Effector memory CD4-positive, alpha-beta T cell (primary cell): Measurements from ENCODE around the gene SH2D4B.

Experiments used
- DNase-seq, 3 donors: peaks; one replicate each; pipeline ENCODE4 v3.0.0-alpha.2; 2020
- H3K27ac ChIP-seq: 2 replicates; pipeline ENCODE4 v1.7.0; 2013; ENCODE audit warnings: mild to moderate bottlenecking, low read length, moderate library complexity; ENCODE audit not compliant: insufficient read depth, poor library complexity, severe bottlenecking
- H3K27me3 ChIP-seq: replicated peaks from 2 replicates; pipeline ENCODE4 v1.7.0; 2013; ENCODE audit warnings: mild to moderate bottlenecking, low read length; ENCODE audit not compliant: insufficient read depth, control insufficient read depth, poor library complexity, severe bottlenecking
- H3K36me3 ChIP-seq: 2 replicates; pipeline ENCODE4 v1.7.0; 2013; ENCODE audit warnings: mild to moderate bottlenecking, low read length, moderate library complexity; ENCODE audit not compliant: control insufficient read depth, insufficient read depth
- H3K4me1 ChIP-seq: 2 replicates; pipeline ENCODE4 v1.7.0; 2013; ENCODE audit warnings: low read length, mild to moderate bottlenecking; ENCODE audit not compliant: control insufficient read depth, insufficient read depth, poor library complexity, severe bottlenecking
- H3K4me3 ChIP-seq: 2 replicates; pipeline ENCODE4 v1.7.0; 2013; ENCODE audit warnings: low read length, low read depth, mild to moderate bottlenecking; ENCODE audit not compliant: insufficient read depth, poor library complexity, severe bottlenecking
- H3K9me3 ChIP-seq: 2 replicates; pipeline ENCODE4 v1.7.0; 2013; ENCODE audit warnings: mild to moderate bottlenecking, low read length, moderate library complexity; ENCODE audit not compliant: control insufficient read depth

SH2D4B gene

GRCh38 chr10:80517416-80518142, 20.1 kb upstream of the SH2D4B start:
- no peaks in the 10 kb centered on the region for H3K4me1 ChIP-seq
- H3K4me3 ChIP-seq = no peak overlapping the region
- no peaks in the 10 kb centered on the region for H3K27me3 ChIP-seq
- no peaks in the 10 kb centered on the region for H3K9me3 ChIP-seq
- no peak for DNase-seq
- peaks cover 87% of the 10 kb centered on the region for H3K36me3 ChIP-seq
- no peak overlapping the region for H3K27ac ChIP-seq

DNA sequence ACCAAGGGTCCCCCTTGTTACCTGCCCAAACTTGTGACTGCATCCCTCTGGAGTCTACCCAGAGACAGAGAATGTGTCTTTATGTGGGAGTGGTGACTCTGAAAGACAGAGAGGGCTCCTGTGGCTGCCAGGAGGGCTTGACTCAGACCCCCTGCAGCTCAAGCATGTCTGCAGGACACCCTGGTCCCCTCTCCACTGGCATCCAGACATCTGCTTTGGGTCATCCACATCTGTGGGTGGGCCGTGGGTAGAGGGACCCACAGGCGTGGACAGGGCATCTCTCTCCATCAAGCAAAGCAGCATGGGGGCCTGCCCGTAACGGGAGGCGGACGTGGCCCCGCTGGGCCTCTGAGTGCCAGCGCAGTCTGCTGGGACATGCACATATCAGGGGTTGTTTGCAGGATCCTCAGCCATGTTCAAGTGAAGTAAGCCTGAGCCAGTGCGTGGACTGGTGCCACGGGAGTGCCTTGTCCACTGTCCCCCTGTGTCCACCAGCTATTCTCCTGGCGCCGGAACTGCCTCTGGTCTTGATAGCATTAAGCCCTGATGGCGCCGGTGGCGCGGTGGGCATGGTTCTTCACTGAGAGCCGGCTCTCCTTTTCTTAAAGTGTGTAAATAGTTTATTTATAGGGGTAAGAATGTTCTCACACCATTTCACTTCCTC, 19.4 kb upstream of the SH2D4B start:
- H3K4me3 ChIP-seq = no peak overlapping the region
- no peaks in the 10 kb centered on the region for H3K9me3 ChIP-seq
- H3K27ac ChIP-seq = no peak overlapping the region
- peaks cover 80% of the 10 kb centered on the region for H3K36me3 ChIP-seq
- H3K4me1 ChIP-seq = no peaks in the 10 kb centered on the region
- DNase-seq = no peak
- no peaks in the 10 kb centered on the region for H3K27me3 ChIP-seq

DNA sequence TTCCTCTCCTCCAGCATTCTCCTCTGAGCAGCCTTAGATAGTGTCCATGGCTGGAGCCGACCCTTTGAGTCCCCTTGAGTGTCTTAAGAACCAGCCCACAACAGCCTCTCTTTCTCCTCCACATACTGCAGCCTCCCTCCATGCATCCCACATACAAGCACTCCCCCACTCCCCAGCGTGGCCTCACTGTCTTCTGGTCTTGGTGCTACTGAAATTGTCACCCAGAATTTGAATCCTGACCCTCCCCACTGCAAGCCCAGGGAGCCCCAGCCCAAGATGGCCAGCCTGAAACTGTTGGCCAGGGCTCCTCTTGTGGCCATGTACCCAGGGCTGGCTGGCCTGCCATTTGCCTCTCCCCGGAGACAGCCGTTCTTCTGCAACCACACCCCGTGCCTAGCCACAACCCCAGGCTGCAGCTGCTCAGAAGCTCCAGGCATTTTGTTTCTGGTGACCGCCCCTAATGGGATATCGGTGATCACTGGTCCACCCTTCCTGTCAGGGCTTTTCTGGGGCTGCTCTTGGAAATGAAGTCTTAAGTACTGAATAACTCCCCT, 18.8 kb upstream of the SH2D4B start:
- Histone ChIP-seq H3K4me1 (no peaks in the 10 kb centered on the region), H3K27ac (no peak overlapping the region), H3K4me3 (no peak overlapping the region), H3K36me3 (peaks cover 74% of the 10 kb centered on the region), H3K9me3 (no peaks in the 10 kb centered on the region), H3K27me3 (no peaks in the 10 kb centered on the region)
- DNase-seq = no peak

DNA sequence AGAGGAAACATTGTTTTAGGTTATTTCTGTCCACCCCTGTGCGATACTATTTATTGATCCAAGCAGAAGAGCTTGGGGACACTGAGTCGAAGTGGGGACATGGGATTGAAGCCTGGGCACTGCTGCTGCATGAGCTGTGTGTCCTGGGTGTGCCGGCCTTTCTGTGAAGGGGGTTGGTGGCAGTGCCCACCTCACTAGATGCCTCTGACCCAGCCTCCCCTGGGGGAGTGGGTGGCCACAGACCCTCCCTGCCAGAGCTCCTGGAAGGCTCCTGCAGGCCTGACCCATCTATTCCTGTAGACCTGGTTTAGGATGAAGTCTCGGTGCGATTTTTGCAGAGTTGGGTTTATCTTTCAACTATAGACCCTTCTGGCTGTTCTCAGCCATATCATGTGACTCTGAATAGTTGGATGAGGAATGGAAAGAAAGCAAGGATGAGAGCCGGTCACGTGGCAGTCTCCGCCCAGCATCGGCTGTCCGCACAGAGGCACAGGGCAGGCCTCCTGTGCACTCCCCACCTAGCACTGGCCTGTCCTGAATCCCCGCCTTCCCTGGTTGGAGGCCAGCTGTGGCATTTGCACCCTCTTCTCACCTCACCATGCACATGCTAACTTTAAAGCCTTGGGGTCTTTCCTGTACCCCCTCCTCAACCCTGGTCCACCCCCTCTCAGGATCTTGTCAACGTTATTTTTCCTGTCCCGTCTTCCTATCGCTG, 17.6 kb upstream of the SH2D4B start:
- no peak overlapping the region for H3K27ac ChIP-seq
- no peak overlapping the region for H3K4me3 ChIP-seq
- H3K36me3 ChIP-seq = peaks cover 62% of the 10 kb centered on the region
- H3K27me3 ChIP-seq = no peaks in the 10 kb centered on the region
- H3K4me1 ChIP-seq = no peaks in the 10 kb centered on the region
- no peak for DNase-seq
- H3K9me3 ChIP-seq = no peaks in the 10 kb centered on the region

- H3K36me3 ChIP-seq = peaks cover 55% of the 10 kb centered on the region
- no peak overlapping the region for H3K4me3 ChIP-seq
- no peak for DNase-seq
- peaks cover 6% of the 10 kb centered on the region for H3K4me1 ChIP-seq
- no peaks in the 10 kb centered on the region for H3K27me3 ChIP-seq
- H3K27ac ChIP-seq = no peak overlapping the region
- H3K9me3 ChIP-seq = no peaks in the 10 kb centered on the region
Measured at GRCh38 chr10:80520661-80521470, 16.8 kb upstream of the SH2D4B start.

DNA sequence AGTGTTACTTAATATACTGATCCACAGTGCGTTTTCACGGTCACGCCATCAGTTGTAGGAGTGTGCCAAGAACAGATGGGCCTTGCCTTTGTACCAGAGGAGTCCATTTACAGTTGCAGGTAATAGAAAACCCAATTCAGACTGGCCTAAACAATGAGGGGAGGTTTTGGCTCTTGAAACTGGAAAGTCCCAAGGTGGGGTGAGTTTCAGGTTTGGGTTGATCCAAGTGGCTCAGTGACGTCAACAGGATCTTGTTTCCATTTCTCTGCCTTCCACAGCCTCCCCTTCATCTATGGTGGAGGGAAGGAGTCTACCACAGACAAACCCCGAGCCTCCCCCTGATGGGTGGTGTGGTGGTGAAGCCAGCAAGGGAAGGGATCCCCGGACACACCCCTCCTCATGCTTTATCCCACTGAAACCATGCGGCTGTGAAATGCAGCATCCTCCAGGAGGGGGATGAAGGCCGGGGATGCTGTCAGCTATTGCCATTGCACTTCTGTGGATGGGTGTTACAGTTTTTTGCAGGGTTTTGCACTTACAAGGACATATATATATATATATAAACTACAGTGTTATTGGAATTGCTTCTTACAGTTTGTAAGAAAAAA, 14.8 kb upstream of the SH2D4B start:
- Histone ChIP-seq H3K4me1 (peaks cover 20% of the 10 kb centered on the region), H3K27ac (no peak overlapping the region), H3K4me3 (no peak overlapping the region), H3K9me3 (no peaks in the 10 kb centered on the region), H3K36me3 (peaks cover 35% of the 10 kb centered on the region), H3K27me3 (no peaks in the 10 kb centered on the region)
- DNase-seq = no peak

DNA sequence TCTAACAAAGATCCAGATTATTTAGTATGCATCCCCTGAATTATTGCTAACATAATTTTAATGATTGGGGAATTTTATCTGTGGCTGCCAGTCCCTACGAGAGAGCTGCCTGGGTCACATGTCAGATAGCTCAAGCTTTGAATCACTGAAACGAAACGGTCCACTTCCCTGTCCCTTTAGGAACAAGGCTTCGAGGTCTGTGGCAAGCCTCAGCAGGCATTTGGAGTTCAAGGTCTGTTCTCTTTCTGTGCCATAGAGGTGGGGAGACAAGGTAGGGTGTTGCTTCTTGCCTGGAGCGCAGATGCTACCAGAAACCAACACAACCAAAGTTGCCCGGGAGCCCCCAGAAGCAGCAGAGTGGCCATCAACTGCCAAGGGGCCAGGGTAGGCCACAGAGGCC, 13.9 kb upstream of the SH2D4B start:
- DNase-seq = no peak
- H3K4me3 ChIP-seq = no peak overlapping the region
- H3K9me3 ChIP-seq = no peaks in the 10 kb centered on the region
- peaks cover 25% of the 10 kb centered on the region for H3K36me3 ChIP-seq
- H3K27me3 ChIP-seq = no peaks in the 10 kb centered on the region
- no peak overlapping the region for H3K27ac ChIP-seq
- H3K4me1 ChIP-seq = peaks cover 21% of the 10 kb centered on the region

- Histone ChIP-seq H3K4me1 (peaks cover 27% of the 10 kb centered on the region), H3K27me3 (no peaks in the 10 kb centered on the region), H3K9me3 (no peaks in the 10 kb centered on the region), H3K4me3 (no peak overlapping the region), H3K27ac (no peak overlapping the region), H3K36me3 (peaks cover 20% of the 10 kb centered on the region)
- DNase-seq = no peak
Measured at GRCh38 chr10:80524190-80524909, 13.4 kb upstream of the SH2D4B start.

GRCh38 chr10:80526218-80526617, 11.5 kb upstream of the SH2D4B start:
- DNase-seq = no peak
- Histone ChIP-seq H3K36me3 (peaks cover 2% of the 10 kb centered on the region), H3K4me1 (peaks cover 46% of the 10 kb centered on the region), H3K9me3 (no peaks in the 10 kb centered on the region), H3K27me3 (no peaks in the 10 kb centered on the region), H3K4me3 (no peak overlapping the region), H3K27ac (no peak overlapping the region)
